Measurements from ENCODE around the gene SYNJ2.

DNA sequence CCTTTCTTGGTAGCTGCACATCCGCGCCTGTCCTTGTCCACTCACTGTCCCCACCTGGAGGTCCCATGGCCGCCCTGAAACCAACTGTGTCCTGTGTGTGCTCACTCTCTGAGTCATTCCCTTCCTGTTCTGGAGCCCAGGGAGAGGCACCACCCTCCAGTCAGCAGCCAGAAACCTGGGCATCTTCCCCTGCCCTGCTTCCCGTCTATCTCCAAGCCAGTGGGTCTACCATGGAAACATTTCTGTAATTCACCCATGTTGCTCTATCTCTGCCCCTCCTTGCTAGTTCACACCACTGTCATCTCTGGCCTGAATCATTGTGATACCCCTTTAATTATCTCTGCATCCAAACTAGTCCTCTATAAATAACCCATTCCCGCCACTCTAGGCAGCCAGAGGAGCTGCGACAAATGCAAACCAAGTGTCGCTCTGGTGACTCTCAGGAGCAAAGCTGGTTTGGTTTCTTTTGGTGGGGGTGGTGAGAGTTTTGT is 28.8 kb upstream of the SYNJ2 start:
- TF ChIP-seq, protein P1, sequence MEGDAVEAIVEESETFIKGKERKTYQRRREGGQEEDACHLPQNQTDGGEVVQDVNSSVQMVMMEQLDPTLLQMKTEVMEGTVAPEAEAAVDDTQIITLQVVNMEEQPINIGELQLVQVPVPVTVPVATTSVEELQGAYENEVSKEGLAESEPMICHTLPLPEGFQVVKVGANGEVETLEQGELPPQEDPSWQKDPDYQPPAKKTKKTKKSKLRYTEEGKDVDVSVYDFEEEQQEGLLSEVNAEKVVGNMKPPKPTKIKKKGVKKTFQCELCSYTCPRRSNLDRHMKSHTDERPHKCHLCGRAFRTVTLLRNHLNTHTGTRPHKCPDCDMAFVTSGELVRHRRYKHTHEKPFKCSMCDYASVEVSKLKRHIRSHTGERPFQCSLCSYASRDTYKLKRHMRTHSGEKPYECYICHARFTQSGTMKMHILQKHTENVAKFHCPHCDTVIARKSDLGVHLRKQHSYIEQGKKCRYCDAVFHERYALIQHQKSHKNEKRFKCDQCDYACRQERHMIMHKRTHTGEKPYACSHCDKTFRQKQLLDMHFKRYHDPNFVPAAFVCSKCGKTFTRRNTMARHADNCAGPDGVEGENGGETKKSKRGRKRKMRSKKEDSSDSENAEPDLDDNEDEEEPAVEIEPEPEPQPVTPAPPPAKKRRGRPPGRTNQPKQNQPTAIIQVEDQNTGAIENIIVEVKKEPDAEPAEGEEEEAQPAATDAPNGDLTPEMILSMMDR (IDR thresholded peaks at IDR 0.05), result no peak
- no peak for TF ChIP-seq POLR2AphosphoS5 (IDR thresholded peaks at IDR 0.05; ENCODE audit: insufficient read depth in 1 of 2, low read depth in 1 of 2)
- TF ChIP-seq POLR2A (IDR thresholded peaks at IDR 0.05), result no peak
